Activated naive CD8-positive, alpha-beta T cell treated with anti-CD3 and anti-CD28 coated beads for 36 hours (primary cell): ENCODE data around the gene RSPH10B. TPM values are rescaled to one million over a fixed set of nuclear protein-coding genes. Genes with fewer than 3 reads are reported as not detected.
"Not testable (repeated sequence)": the region's sequence is repeated elsewhere in the genome, so short reads cannot be mapped to it uniquely, and the experiment has no call there.

ENCODE experiments used
- DNase-seq: peaks from one replicate; pipeline ENCODE4 v3.0.0; 2021
- H3K27ac Mint-ChIP-seq: one replicate; pipeline ENCODE4 v1.8.0; 2022; ENCODE audit warnings: mild to moderate bottlenecking, moderate library complexity, mixed read lengths
- H3K27me3 Mint-ChIP-seq: one replicate; pipeline ENCODE4 v1.8.0; 2022; ENCODE audit warnings: mild to moderate bottlenecking, mixed read lengths
- H3K36me3 Mint-ChIP-seq: one replicate; pipeline ENCODE4 v1.8.0; 2021; ENCODE audit warnings: mild to moderate bottlenecking, mixed read lengths
- H3K4me1 Mint-ChIP-seq: one replicate; pipeline ENCODE4 v1.8.0; 2021; ENCODE audit warnings: mixed read lengths
- H3K4me3 Mint-ChIP-seq: one replicate; pipeline ENCODE4 v1.8.0; 2022; ENCODE audit warnings: mild to moderate bottlenecking, moderate library complexity, mixed read lengths
- H3K9me3 Mint-ChIP-seq: one replicate; pipeline ENCODE4 v1.8.0; 2022; ENCODE audit warnings: mixed read lengths
- total RNA-seq, 2 experiments: library from RNA; stranded (reverse); gene quantifications; one replicate each; pipeline ENCODE4 v1.2.3, GENCODE V29; 2021

The RSPH10B gene
- total RNA-seq, result not detected

GRCh38 chr7:5970347-5970911 lies at the start of gene RSPH10B:
Gene RSPH10B, minus strand, starts transcription at chr7:5970689. Its CDS starts 3,573 bp downstream, at chr7:5967116.
- not testable (repeated sequence) for H3K27ac Mint-ChIP-seq, DNase-seq, H3K9me3 Mint-ChIP-seq, H3K4me3 Mint-ChIP-seq, H3K36me3 Mint-ChIP-seq, H3K4me1 Mint-ChIP-seq, H3K27me3 Mint-ChIP-seq

- Mint-ChIP-seq H3K4me3 (no peak overlapping the region), H3K27me3 (no peaks in the 10 kb centered on the region), H3K4me1 (peaks cover 26% of the 10 kb centered on the region), H3K36me3 (peaks cover 38% of the 10 kb centered on the region), H3K9me3 (no peaks in the 10 kb centered on the region), H3K27ac (peak overlapping the region; percentile 86)
- DNase-seq, result no peak
These were observed 46.1 kb upstream of the RSPH10B start for GRCh38 chr7:6016653-6016966.

GRCh38 chr7:6015917-6016652 lies 45.6 kb upstream of the RSPH10B start:
- no peak for DNase-seq
- Mint-ChIP-seq H3K9me3 (no peaks in the 10 kb centered on the region), H3K4me3 (no peak overlapping the region), H3K4me1 (peaks cover 27% of the 10 kb centered on the region), H3K27me3 (no peaks in the 10 kb centered on the region), H3K27ac (peak overlapping the region; percentile 86), H3K36me3 (peaks cover 37% of the 10 kb centered on the region)

GRCh38 chr7:6012355-6013104 lies 42.0 kb upstream of the RSPH10B start:
- H3K4me1 Mint-ChIP-seq, result peaks cover 42% of the 10 kb centered on the region
- H3K36me3 Mint-ChIP-seq, result peaks cover 25% of the 10 kb centered on the region
- no peak overlapping the region for H3K4me3 Mint-ChIP-seq
- H3K27ac Mint-ChIP-seq, result no peak overlapping the region
- no peaks in the 10 kb centered on the region for H3K27me3 Mint-ChIP-seq
- no peak for DNase-seq
- no peaks in the 10 kb centered on the region for H3K9me3 Mint-ChIP-seq

GRCh38 chr7:6011541-6011940 lies 41.1 kb upstream of the RSPH10B start:
- Mint-ChIP-seq H3K4me1 (peaks cover 47% of the 10 kb centered on the region), H3K36me3 (peaks cover 25% of the 10 kb centered on the region), H3K27me3 (no peaks in the 10 kb centered on the region), H3K4me3 (no peak overlapping the region), H3K9me3 (no peaks in the 10 kb centered on the region), H3K27ac (no peak overlapping the region)
- DNase-seq, result no peak

GRCh38 chr7:6010370-6010769 lies 39.9 kb upstream of the RSPH10B start:
- H3K27ac Mint-ChIP-seq, result peak overlapping the region; percentile 94
- peaks cover 43% of the 10 kb centered on the region for H3K4me1 Mint-ChIP-seq
- H3K9me3 Mint-ChIP-seq, H3K27me3 Mint-ChIP-seq, DNase-seq: not testable (repeated sequence)
- H3K4me3 Mint-ChIP-seq, result peak overlapping the region; percentile 87
- peaks cover 25% of the 10 kb centered on the region for H3K36me3 Mint-ChIP-seq

- H3K4me3 Mint-ChIP-seq, result peak within 1 kb of the TSS; percentile 87
- H3K9me3 Mint-ChIP-seq, result no peaks in the 10 kb centered on the region
- peaks cover 38% of the 10 kb centered on the region for H3K4me1 Mint-ChIP-seq
- peaks cover 17% of the 10 kb centered on the region for H3K36me3 Mint-ChIP-seq
- H3K27me3 Mint-ChIP-seq, result no peaks in the 10 kb centered on the region
- H3K27ac Mint-ChIP-seq, result peak within 1 kb of the TSS; percentile 95
- peak; percentile 96 for DNase-seq
These were observed 38.5 kb upstream of the RSPH10B start, which contains the start of the genes AIMP2 and PMS2 for GRCh38 chr7:6008668-6009611. Gene AIMP2, plus strand, starts transcription at chr7:6009272. Its CDS starts 92 bp downstream, at chr7:6009364. Gene PMS2, minus strand, starts transcription at chr7:6009049. Its CDS starts 30 bp downstream, at chr7:6009019.

GRCh38 chr7:6007835-6008590 lies 37.5 kb upstream of the RSPH10B start:
- not testable (repeated sequence) for DNase-seq, H3K9me3 Mint-ChIP-seq, H3K27me3 Mint-ChIP-seq
- Mint-ChIP-seq H3K36me3 (peaks cover 17% of the 10 kb centered on the region), H3K27ac (peak overlapping the region; percentile 95), H3K4me1 (peaks cover 38% of the 10 kb centered on the region), H3K4me3 (peak overlapping the region; percentile 87)

- peak overlapping the region; percentile 22 for H3K27ac Mint-ChIP-seq
These were observed 36.9 kb upstream of the RSPH10B start for GRCh38 chr7:6007386-6007785.

GRCh38 chr7:5997210-5997808 lies 26.8 kb upstream of the RSPH10B start:
- no peak overlapping the region for H3K4me3 Mint-ChIP-seq
- peaks cover 8% of the 10 kb centered on the region for H3K36me3 Mint-ChIP-seq
- no peaks in the 10 kb centered on the region for H3K4me1 Mint-ChIP-seq
- DNase-seq, result no peak
- no peaks in the 10 kb centered on the region for H3K9me3 Mint-ChIP-seq
- H3K27ac Mint-ChIP-seq, result no peak overlapping the region
- no peaks in the 10 kb centered on the region for H3K27me3 Mint-ChIP-seq

More at GRCh38 chr7:6007386-6007785, 36.9 kb upstream of the RSPH10B start:
- no peak for DNase-seq
- Mint-ChIP-seq H3K4me3 (peak overlapping the region; percentile 87), H3K27me3 (no peaks in the 10 kb centered on the region), H3K4me1 (peaks cover 33% of the 10 kb centered on the region), H3K9me3 (no peaks in the 10 kb centered on the region), H3K36me3 (peaks cover 15% of the 10 kb centered on the region)

GRCh38 chr7:5987061-5987460 lies 16.6 kb upstream of the RSPH10B start:
- DNase-seq, H3K4me1 Mint-ChIP-seq, H3K27ac Mint-ChIP-seq: not testable (repeated sequence)

GRCh38 chr7:5979680-5980314 lies 9.3 kb upstream of the RSPH10B start:
- not testable (repeated sequence) for H3K4me3 Mint-ChIP-seq, H3K9me3 Mint-ChIP-seq, H3K27ac Mint-ChIP-seq, DNase-seq, H3K27me3 Mint-ChIP-seq, H3K4me1 Mint-ChIP-seq
- peaks cover 14% of the 10 kb centered on the region for H3K36me3 Mint-ChIP-seq

More at GRCh38 chr7:5987061-5987460, 16.6 kb upstream of the RSPH10B start:
- not testable (repeated sequence) for H3K4me3 Mint-ChIP-seq, H3K9me3 Mint-ChIP-seq, H3K27me3 Mint-ChIP-seq
- H3K36me3 Mint-ChIP-seq, result peaks cover 17% of the 10 kb centered on the region

GRCh38 chr7:5973580-5973979 lies 3.1 kb upstream of the RSPH10B start:
- H3K27me3 Mint-ChIP-seq, DNase-seq, H3K4me3 Mint-ChIP-seq, H3K36me3 Mint-ChIP-seq, H3K27ac Mint-ChIP-seq, H3K9me3 Mint-ChIP-seq, H3K4me1 Mint-ChIP-seq: not testable (repeated sequence)
